Activated T-cell treated with anti-CD3 and anti-CD28 coated beads for 24 hours (primary cell): ENCODE data around the gene SGO2.
"Not testable (repeated sequence)": the region's sequence is repeated elsewhere in the genome, so short reads cannot be mapped to it uniquely, and the experiment has no call there.

ENCODE experiments used
- DNase-seq: peaks from one replicate; pipeline ENCODE4 v3.0.0-alpha.2; 2020; ENCODE audit warnings: low read depth

SGO2 gene

GRCh38 chr2:200525066-200525465 is 941 bp upstream of the SGO2 start:
- no peak for DNase-seq

- no peak for DNase-seq
Observed at GRCh38 chr2:200525551-200525881, 491 bp upstream of the SGO2 start.

GRCh38 chr2:200528228-200528627 is 2.2 kb downstream of the SGO2 start:
- DNase-seq, result no peak

GRCh38 chr2:200533754-200534153 is 7.7 kb downstream of the SGO2 start:
- no peak for DNase-seq

- no peak for DNase-seq
Observed at GRCh38 chr2:200534572-200534971, 8.6 kb downstream of the SGO2 start.

GRCh38 chr2:200538139-200538538 is 12.1 kb downstream of the SGO2 start:
- no peak for DNase-seq

- DNase-seq, result no peak
Observed at GRCh38 chr2:200540793-200541192, 14.8 kb downstream of the SGO2 start.

GRCh38 chr2:200566596-200566995 is 40.6 kb downstream of the SGO2 start:
- not testable (repeated sequence) for DNase-seq

GRCh38 chr2:200567932-200568331 is 41.9 kb downstream of the SGO2 start:
- DNase-seq, result no peak

GRCh38 chr2:200575957-200576356 is 50.0 kb downstream of the SGO2 start:
- no peak for DNase-seq

- DNase-seq, result no peak
Observed at GRCh38 chr2:200577027-200577426, 51.0 kb downstream of the SGO2 start.

GRCh38 chr2:200578778-200579177 is 52.8 kb downstream of the SGO2 start:
- DNase-seq, result no peak

- no peak for DNase-seq
Observed at GRCh38 chr2:200584639-200585038, 58.6 kb downstream of the SGO2 start.

GRCh38 chr2:200585340-200585729 is 59.3 kb downstream of the SGO2 start:
- DNase-seq, result no peak

GRCh38 chr2:200585730-200586643 is 60.0 kb downstream of the SGO2 start, which contains the start of gene AOX1:
Gene AOX1 (plus strand): TSS chr2:200586014. CDS start chr2:200586109, 95 bp downstream.
- no peak for DNase-seq

- no peak for DNase-seq
Observed at GRCh38 chr2:200586644-200586975, 60.6 kb downstream of the SGO2 start.

- no peak for DNase-seq
Observed at GRCh38 chr2:200587007-200587616, 61.1 kb downstream of the SGO2 start.

- no peak for DNase-seq
Observed at GRCh38 chr2:200588076-200588678, 62.2 kb downstream of the SGO2 start.

GRCh38 chr2:200590090-200590489 is 64.1 kb downstream of the SGO2 start:
- no peak for DNase-seq

- DNase-seq, result no peak
Observed at GRCh38 chr2:200591308-200591707, 65.3 kb downstream of the SGO2 start.

GRCh38 chr2:200592406-200593075 is 66.5 kb downstream of the SGO2 start:
- no peak for DNase-seq

GRCh38 chr2:200593905-200594304 is 67.9 kb downstream of the SGO2 start:
- DNase-seq, result no peak

- no peak for DNase-seq
Observed at GRCh38 chr2:200595913-200596312, 69.9 kb downstream of the SGO2 start.
